ENCODE data around the gene FOXJ1. TPM values are rescaled to one million over a fixed set of nuclear protein-coding genes. Genes with fewer than 3 reads are reported as not detected.

The FOXJ1 gene
- total RNA-seq, 1 donor from 2014 or later, result 19.0 TPM

GRCh38 chr17:76160896-76161528 is 20.0 kb upstream of the FOXJ1 start:
- peaks cover 19% of the 10 kb centered on the region for H3K36me3 Mint-ChIP-seq (ENCODE audit: insufficient read depth)
- no peaks in the 10 kb centered on the region for H3K9me3 Mint-ChIP-seq (ENCODE audit: low read depth)
- H3K27ac Mint-ChIP-seq, result no peak overlapping the region
- H3K4me3 Mint-ChIP-seq (ENCODE audit: low read depth), result no peak overlapping the region
- no peak for DNase-seq (ENCODE audit: low spot score, unreplicated experiment)
- peaks cover 17% of the 10 kb centered on the region for H3K4me1 Mint-ChIP-seq (ENCODE audit: low read depth)
- no peak for TF ChIP-seq CTCF (IDR thresholded peaks at IDR 0.05; ENCODE audit: unreplicated experiment)
- no peaks in the 10 kb centered on the region for H3K27me3 Mint-ChIP-seq

GRCh38 chr17:76159157-76159556 is 18.1 kb upstream of the FOXJ1 start:
- H3K9me3 Mint-ChIP-seq (ENCODE audit: low read depth), result no peaks in the 10 kb centered on the region
- H3K27me3 Mint-ChIP-seq, result no peaks in the 10 kb centered on the region
- DNase-seq (ENCODE audit: low spot score, unreplicated experiment), result no peak
- peak overlapping the region; percentile 58 for H3K27ac Mint-ChIP-seq
- H3K4me3 Mint-ChIP-seq (ENCODE audit: low read depth), result no peak overlapping the region
- peaks cover 17% of the 10 kb centered on the region for H3K36me3 Mint-ChIP-seq (ENCODE audit: insufficient read depth)
- TF ChIP-seq CTCF (IDR thresholded peaks at IDR 0.05; ENCODE audit: unreplicated experiment), result no peak
- H3K4me1 Mint-ChIP-seq (ENCODE audit: low read depth), result peaks cover 17% of the 10 kb centered on the region

DNA sequence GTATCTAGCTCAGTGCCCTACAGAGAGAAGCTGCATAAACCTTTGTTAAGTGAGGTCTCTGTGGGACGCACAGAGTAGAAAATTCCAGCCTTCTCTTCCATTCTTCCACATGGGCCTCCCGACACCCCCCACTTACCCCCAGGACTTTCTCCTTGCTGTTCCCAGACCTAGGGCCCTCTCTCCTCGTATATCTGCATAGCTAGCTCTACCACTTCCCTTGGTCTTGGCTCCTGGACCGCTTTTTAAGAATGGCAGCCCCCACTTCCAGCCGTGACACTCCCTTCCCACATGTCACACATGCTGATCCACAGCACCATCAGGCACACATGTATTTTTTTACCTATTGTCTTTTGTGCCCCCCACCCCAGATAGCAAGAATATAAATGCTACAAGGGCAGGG is 16.7 kb upstream of the FOXJ1 start:
- Mint-ChIP-seq H3K9me3 (ENCODE audit: low read depth) (no peaks in the 10 kb centered on the region), H3K36me3 (ENCODE audit: insufficient read depth) (peaks cover 12% of the 10 kb centered on the region), H3K4me1 (ENCODE audit: low read depth) (peaks cover 17% of the 10 kb centered on the region), H3K27me3 (no peaks in the 10 kb centered on the region), H3K4me3 (ENCODE audit: low read depth) (no peak overlapping the region), H3K27ac (no peak overlapping the region)
- TF ChIP-seq CTCF (IDR thresholded peaks at IDR 0.05; ENCODE audit: unreplicated experiment), result no peak
- DNase-seq (ENCODE audit: low spot score, unreplicated experiment), result no peak

DNA sequence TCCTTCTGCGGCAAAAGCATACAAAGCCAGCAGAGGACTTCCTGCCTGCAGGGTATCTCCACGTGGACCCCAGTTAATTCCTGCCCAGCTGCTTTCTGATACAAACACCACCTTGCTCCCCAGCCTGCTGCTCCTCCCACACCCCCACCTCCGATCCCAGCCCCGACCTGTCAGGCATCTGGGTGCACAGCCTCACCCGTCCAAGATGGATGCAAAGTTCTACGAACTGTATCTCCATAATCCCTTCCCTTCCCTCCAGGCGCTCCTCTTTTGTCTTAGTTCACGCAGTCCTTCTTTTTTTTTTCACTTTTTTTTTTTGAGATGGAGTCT is 15.6 kb upstream of the FOXJ1 start:
- no peak for DNase-seq (ENCODE audit: low spot score, unreplicated experiment)
- no peak overlapping the region for H3K4me3 Mint-ChIP-seq (ENCODE audit: low read depth)
- H3K27ac Mint-ChIP-seq, result no peak overlapping the region
- no peaks in the 10 kb centered on the region for H3K27me3 Mint-ChIP-seq
- no peaks in the 10 kb centered on the region for H3K9me3 Mint-ChIP-seq (ENCODE audit: low read depth)
- peaks cover 8% of the 10 kb centered on the region for H3K4me1 Mint-ChIP-seq (ENCODE audit: low read depth)
- peaks cover 14% of the 10 kb centered on the region for H3K36me3 Mint-ChIP-seq (ENCODE audit: insufficient read depth)
- TF ChIP-seq CTCF (IDR thresholded peaks at IDR 0.05; ENCODE audit: unreplicated experiment), result no peak

GRCh38 chr17:76155988-76156661 is 15.1 kb upstream of the FOXJ1 start:
- TF ChIP-seq CTCF (IDR thresholded peaks at IDR 0.05; ENCODE audit: unreplicated experiment), result no peak
- H3K4me1 Mint-ChIP-seq (ENCODE audit: low read depth), result peaks cover 3% of the 10 kb centered on the region
- no peaks in the 10 kb centered on the region for H3K9me3 Mint-ChIP-seq (ENCODE audit: low read depth)
- no peak overlapping the region for H3K27ac Mint-ChIP-seq
- no peak overlapping the region for H3K4me3 Mint-ChIP-seq (ENCODE audit: low read depth)
- H3K36me3 Mint-ChIP-seq (ENCODE audit: insufficient read depth), result peaks cover 14% of the 10 kb centered on the region
- DNase-seq (ENCODE audit: low spot score, unreplicated experiment), result no peak
- H3K27me3 Mint-ChIP-seq, result no peaks in the 10 kb centered on the region

Measured in progenitor cell of endocrine pancreas (in vitro differentiated cells).